Astrocyte (in vitro differentiated cells and primary cell): ENCODE data around the gene GLS2. TPM values are rescaled to one million over a fixed set of nuclear protein-coding genes. Genes with fewer than 3 reads are reported as not detected.

Experiments used
- DNase-seq: peaks from one replicate; pipeline ENCODE4 v3.0.0-alpha.2; 2010; ENCODE audit warnings: low read depth
- FAIRE-seq: peaks from 2 replicates; lab custom pipeline; 2011; peaks lifted over from hg19 to GRCh38; lab: Jason Lieb, UNC
- H2AFZ ChIP-seq: 2 replicates; pipeline ENCODE4 v1.6.0; 2012; ENCODE audit warnings: low read depth, low read length, inconsistent platforms
- H3K27ac ChIP-seq: 2 replicates; pipeline ENCODE4 v1.5.1; 2011; ENCODE audit warnings: low read depth, low read length, inconsistent platforms
- H3K27me3 ChIP-seq: 2 replicates; pipeline ENCODE4 v1.6.0; 2011; ENCODE audit warnings: low read length, inconsistent platforms; ENCODE audit not compliant: insufficient read depth
- H3K36me3 ChIP-seq: 2 replicates; pipeline ENCODE4 v1.5.1; 2011; ENCODE audit warnings: low read length, inconsistent platforms; ENCODE audit not compliant: insufficient read depth
- H3K4me1 ChIP-seq: 2 replicates; pipeline ENCODE4 v1.5.1; 2011; ENCODE audit warnings: low read length, inconsistent platforms; ENCODE audit not compliant: insufficient read depth
- H3K4me2 ChIP-seq: 2 replicates; pipeline ENCODE4 v1.6.0; 2012; ENCODE audit warnings: low read length, inconsistent platforms
- H3K4me3 ChIP-seq: 2 replicates; pipeline ENCODE4 v1.5.1; 2011; ENCODE audit warnings: low read depth, mild to moderate bottlenecking, low read length, inconsistent platforms; ENCODE audit not compliant: insufficient read depth
- H3K79me2 ChIP-seq: 2 replicates; pipeline ENCODE4 v1.6.0; 2012; ENCODE audit warnings: mild to moderate bottlenecking, low read length, inconsistent platforms; ENCODE audit not compliant: insufficient read depth
- H3K9ac ChIP-seq: 2 replicates; pipeline ENCODE4 v1.6.0; 2012; ENCODE audit warnings: mild to moderate bottlenecking, low read length, inconsistent platforms
- H3K9me3 ChIP-seq: 2 replicates; pipeline ENCODE4 v1.5.1; 2012; ENCODE audit warnings: low read depth, mild to moderate bottlenecking, low read length, inconsistent platforms; ENCODE audit not compliant: insufficient read depth
- H4K20me1 ChIP-seq: 2 replicates; pipeline ENCODE4 v1.6.0; 2012; ENCODE audit warnings: low read length, inconsistent platforms; ENCODE audit not compliant: insufficient read depth
- H3K27ac Mint-ChIP-seq: one replicate; pipeline ENCODE4 v1.8.0; 2021; ENCODE audit warnings: mild to moderate bottlenecking, mixed read lengths; ENCODE audit not compliant: unreplicated experiment
- H3K27me3 Mint-ChIP-seq: one replicate; pipeline ENCODE4 v1.8.0; 2021; ENCODE audit warnings: low read depth, mixed read lengths; ENCODE audit not compliant: unreplicated experiment
- H3K36me3 Mint-ChIP-seq: one replicate; pipeline ENCODE4 v1.8.0; 2021; ENCODE audit warnings: low read depth, mixed read lengths; ENCODE audit not compliant: unreplicated experiment
- H3K4me1 Mint-ChIP-seq: one replicate; pipeline ENCODE4 v1.8.0; 2021; ENCODE audit warnings: low read depth, mixed read lengths; ENCODE audit not compliant: unreplicated experiment
- H3K4me3 Mint-ChIP-seq: one replicate; pipeline ENCODE4 v1.8.0; 2021; ENCODE audit warnings: mild to moderate bottlenecking, moderate library complexity, mixed read lengths; ENCODE audit not compliant: unreplicated experiment
- H3K9me3 Mint-ChIP-seq: one replicate; pipeline ENCODE4 v1.8.0; 2021; ENCODE audit warnings: mild to moderate bottlenecking, mixed read lengths; ENCODE audit not compliant: unreplicated experiment
- CTCF ChIP-seq: IDR thresholded peaks from 2 replicates; pipeline ENCODE4 v1.5.1; 2011; ENCODE audit warnings: low read depth, mild to moderate bottlenecking, inconsistent platforms, low read length, moderate library complexity; ENCODE audit not compliant: insufficient read depth
- EZH2 ChIP-seq: IDR thresholded peaks from 2 replicates; pipeline ENCODE4 v1.6.1; 2012; ENCODE audit warnings: mild to moderate bottlenecking, low read length, inconsistent platforms; ENCODE audit not compliant: insufficient read depth
- total RNA-seq: library from RNA; stranded (reverse); gene quantifications from 2 replicates; pipeline ENCODE4 v1.2.1, GENCODE V29; 2021

Gene GLS2
- total RNA-seq, 1 donor from 2014 or later = 1.1 TPM

GRCh38 chr12:56437430-56438176 lies 50.4 kb downstream of the GLS2 start:
- peaks cover 36% of the 10 kb centered on the region for H3K79me2 ChIP-seq
- Mint-ChIP-seq H3K4me3 (no peak overlapping the region), H3K4me1 (no peaks in the 10 kb centered on the region), H3K9me3 (no peaks in the 10 kb centered on the region), H3K27ac (no peak overlapping the region), H3K27me3 (no peaks in the 10 kb centered on the region), H3K36me3 (peaks cover 2% of the 10 kb centered on the region)
- FAIRE-seq = no peak
- no peak overlapping the region for H3K9ac ChIP-seq
- no peaks in the 10 kb centered on the region for H3K9me3 ChIP-seq
- H3K4me2 ChIP-seq = no peak overlapping the region
- no peaks in the 10 kb centered on the region for H4K20me1 ChIP-seq
- H3K36me3 ChIP-seq = peaks cover 6% of the 10 kb centered on the region
- H3K27ac ChIP-seq = no peak overlapping the region
- H3K4me3 ChIP-seq = no peak overlapping the region
- no peak for DNase-seq
- TF ChIP-seq EZH2 (no peak), CTCF (no peak)
- H3K4me1 ChIP-seq = no peaks in the 10 kb centered on the region
- no peak overlapping the region for H2AFZ ChIP-seq
- no peaks in the 10 kb centered on the region for H3K27me3 ChIP-seq

- no peak overlapping the region for H2AFZ ChIP-seq
- no peak overlapping the region for H3K4me3 ChIP-seq
- no peaks in the 10 kb centered on the region for H3K4me1 ChIP-seq
- H3K36me3 ChIP-seq = peaks cover 6% of the 10 kb centered on the region
- no peaks in the 10 kb centered on the region for H4K20me1 ChIP-seq
- no peak overlapping the region for H3K9ac ChIP-seq
- H3K4me2 ChIP-seq = no peak overlapping the region
- Mint-ChIP-seq H3K27me3 (no peaks in the 10 kb centered on the region), H3K36me3 (peaks cover 2% of the 10 kb centered on the region), H3K27ac (no peak overlapping the region), H3K4me3 (no peak overlapping the region), H3K4me1 (no peaks in the 10 kb centered on the region), H3K9me3 (no peaks in the 10 kb centered on the region)
- FAIRE-seq = no peak
- H3K27ac ChIP-seq = no peak overlapping the region
- H3K9me3 ChIP-seq = no peaks in the 10 kb centered on the region
- DNase-seq = no peak
- TF ChIP-seq EZH2 (no peak), CTCF (no peak)
- H3K79me2 ChIP-seq = peaks cover 35% of the 10 kb centered on the region
- no peaks in the 10 kb centered on the region for H3K27me3 ChIP-seq
These were observed 53.1 kb downstream of the GLS2 start for GRCh38 chr12:56434828-56435227.

- H3K27ac ChIP-seq = no peak overlapping the region
- H3K4me2 ChIP-seq = no peak overlapping the region
- H3K79me2 ChIP-seq = peaks cover 12% of the 10 kb centered on the region
- Mint-ChIP-seq H3K36me3 (peaks cover 7% of the 10 kb centered on the region), H3K4me1 (no peaks in the 10 kb centered on the region), H3K9me3 (no peaks in the 10 kb centered on the region), H3K27ac (no peak overlapping the region), H3K27me3 (no peaks in the 10 kb centered on the region), H3K4me3 (no peak overlapping the region)
- H4K20me1 ChIP-seq = no peaks in the 10 kb centered on the region
- H3K9me3 ChIP-seq = no peaks in the 10 kb centered on the region
- no peak overlapping the region for H2AFZ ChIP-seq
- DNase-seq (no peak), FAIRE-seq (no peak)
- no peak overlapping the region for H3K9ac ChIP-seq
- no peaks in the 10 kb centered on the region for H3K4me1 ChIP-seq
- TF ChIP-seq CTCF (no peak), EZH2 (no peak)
- H3K27me3 ChIP-seq = no peaks in the 10 kb centered on the region
- H3K36me3 ChIP-seq = peaks cover 8% of the 10 kb centered on the region
- H3K4me3 ChIP-seq = no peak overlapping the region
These were observed 56.1 kb downstream of the GLS2 start for GRCh38 chr12:56431850-56432249.
